Stimulated activated CD4-positive, alpha-beta T cell treated with anti-CD3 and anti-CD28 coated beads, TNF-alpha, amount 100 ng/mL, for 4 hours (primary cell): ENCODE data around the gene NOTCH3.

Experiments
- DNase-seq, 3 experiments: peaks; one replicate each; pipeline ENCODE4 v3.0.0-alpha.2; 2020; ENCODE audit warnings: low read depth in 3 of 3

The NOTCH3 gene

DNA sequence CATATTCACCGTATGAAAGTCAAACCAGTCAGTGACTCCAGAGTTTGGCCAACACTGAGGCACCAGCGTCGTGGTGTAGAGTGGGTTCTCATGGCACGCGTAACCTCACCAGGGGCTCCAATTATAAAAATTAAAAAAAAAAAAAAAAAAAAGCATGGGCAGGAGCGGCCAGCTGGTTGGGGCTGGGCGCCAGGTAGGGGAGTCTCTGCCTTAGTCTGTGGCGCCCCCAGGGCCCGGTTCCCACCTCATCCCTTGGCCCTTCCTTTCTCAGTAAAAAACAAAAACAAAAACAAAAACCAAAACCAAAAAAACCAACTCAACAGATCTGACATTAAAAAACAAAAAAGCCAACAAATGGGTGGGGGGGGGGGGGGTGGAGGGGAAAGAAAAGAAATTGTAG, 36.1 kb upstream of the NOTCH3 start:
- DNase-seq: no peak

DNA sequence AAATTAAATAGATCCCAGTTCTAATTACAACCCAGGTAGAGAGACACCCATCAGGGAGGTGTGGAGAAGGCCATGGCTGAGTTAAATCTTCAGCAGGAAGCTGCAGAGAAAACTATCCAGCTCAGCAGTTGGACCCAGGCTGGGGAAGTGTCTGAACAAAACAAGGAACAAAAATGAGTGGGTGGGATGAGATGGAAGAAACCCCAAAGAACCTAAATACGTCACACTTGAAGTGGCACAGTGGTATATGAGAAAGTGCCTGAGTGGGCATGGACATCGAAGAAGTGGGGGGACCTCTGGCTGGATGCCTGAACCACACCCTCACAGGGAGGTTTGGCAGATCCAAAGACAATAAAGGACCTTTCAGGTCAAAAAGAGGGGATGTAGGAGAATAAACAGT, 35.0 kb upstream of the NOTCH3 start:
- DNase-seq: no peak

- DNase-seq: no peak
Measured at GRCh38 chr19:15234431-15235130, 33.8 kb upstream of the NOTCH3 start.

DNA sequence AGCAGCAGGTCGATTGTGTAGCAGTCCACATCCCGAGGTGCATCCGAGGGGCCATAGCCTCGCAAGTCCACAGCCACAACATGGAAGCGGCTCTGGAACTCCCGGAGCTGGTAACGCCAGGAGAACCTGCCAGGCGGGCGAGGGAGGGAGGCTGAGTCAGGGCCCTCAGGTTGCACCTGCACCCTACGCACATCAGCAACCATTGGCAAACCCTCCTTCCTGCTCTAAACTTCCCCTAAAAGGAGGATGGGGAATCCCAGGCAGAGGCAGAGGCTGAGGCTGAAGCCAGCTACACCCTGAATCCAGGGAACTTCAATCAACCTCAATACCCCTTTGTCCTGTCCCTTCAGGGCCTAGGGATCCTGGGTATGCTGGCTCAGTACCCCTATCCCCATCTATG, 30.5 kb upstream of the NOTCH3 start:
- no peak for DNase-seq

DNA sequence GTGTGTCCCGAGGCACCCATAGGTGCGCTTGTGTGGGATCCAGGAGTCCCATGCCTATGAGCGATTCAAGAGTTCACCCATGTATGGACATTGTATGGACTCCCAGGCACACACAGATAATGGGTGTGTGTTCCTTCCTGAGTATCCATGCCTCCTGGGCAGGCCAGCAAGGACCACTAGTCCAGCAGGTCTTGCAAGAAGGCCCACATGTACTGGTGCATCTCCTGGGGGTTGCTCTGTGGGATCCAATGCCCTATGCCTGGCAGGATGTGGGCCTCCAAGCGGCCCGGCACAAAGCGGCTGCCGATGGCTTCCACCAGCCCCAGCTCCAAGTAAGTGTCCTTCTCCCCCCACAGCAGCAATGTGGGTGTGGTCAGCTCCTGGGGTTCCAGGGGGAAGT, 26.5 kb upstream of the NOTCH3 start:
- no peak for DNase-seq

DNA sequence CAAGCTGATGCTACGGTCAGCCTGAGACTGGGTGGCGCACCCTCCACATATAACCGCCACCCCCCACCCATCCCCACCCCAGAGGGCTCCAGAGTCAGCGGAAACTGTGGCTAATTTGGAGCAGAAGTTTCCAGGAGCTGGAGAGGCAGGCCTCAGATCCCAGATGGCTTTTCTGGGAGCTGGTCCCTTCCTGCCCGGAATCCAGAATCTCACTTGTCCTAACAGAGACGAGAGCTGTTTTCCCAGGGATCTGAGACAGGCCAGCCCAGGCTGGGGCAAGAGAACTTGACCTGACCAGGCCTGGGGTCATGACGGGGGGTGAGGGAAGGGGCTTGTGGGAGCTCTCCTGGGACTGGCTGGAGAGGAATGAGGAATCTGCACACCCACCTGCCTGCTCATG, 25.0 kb upstream of the NOTCH3 start:
- DNase-seq: no peak

- no peak for DNase-seq
Measured at GRCh38 chr19:15223649-15224361, 23.0 kb upstream of the NOTCH3 start.

DNA sequence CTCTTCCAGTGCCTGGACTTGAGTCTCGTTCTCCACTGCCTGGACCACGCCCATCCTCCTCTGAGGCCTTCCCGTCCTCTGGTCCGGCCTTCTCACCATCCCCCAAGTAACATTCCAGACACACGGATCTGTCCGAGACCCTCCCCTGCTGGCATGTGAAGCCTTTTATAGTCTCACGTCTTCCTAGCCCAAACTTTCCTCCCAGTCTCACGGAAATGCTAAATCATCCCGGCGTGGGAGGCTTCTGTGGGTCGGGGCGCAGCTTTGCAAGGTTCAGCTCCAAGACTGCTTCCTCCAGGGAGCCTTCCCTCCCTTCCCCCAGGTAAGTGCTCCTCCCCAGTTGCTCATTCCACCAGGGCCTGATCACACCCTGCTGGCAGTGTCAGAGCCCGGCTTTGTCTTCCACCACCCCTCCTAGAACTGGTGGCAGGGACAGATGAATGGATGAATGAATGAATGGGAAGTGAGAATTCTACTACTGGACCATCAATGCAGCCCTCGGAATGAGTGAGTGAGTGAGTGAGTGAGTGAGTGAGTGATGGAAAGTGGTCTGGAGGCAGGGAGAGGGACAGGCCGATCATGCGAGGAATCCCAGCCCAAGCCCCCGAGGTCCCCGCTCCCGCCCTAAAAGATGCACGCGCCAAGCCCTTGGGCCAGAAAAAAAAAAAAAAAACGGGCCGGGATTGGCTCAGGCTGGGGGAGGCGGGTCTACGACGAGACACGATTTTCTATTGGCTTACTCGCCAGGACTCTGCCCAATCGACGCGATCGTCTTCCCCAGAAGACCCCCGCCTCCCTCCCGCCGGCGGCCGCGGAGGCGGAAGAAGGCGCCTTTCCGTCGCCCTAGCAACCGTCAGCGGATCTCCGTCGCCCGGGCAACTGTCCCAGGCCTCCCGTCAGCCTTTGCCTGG, 22.2 kb upstream of the NOTCH3 start:
- peak; percentile 44 to 61 (median 52) for DNase-seq

GRCh38 chr19:15220833-15221232, 20.0 kb upstream of the NOTCH3 start:
- DNase-seq: no peak

- no peak for DNase-seq
Measured at GRCh38 chr19:15218501-15218900, 17.7 kb upstream of the NOTCH3 start.

DNA sequence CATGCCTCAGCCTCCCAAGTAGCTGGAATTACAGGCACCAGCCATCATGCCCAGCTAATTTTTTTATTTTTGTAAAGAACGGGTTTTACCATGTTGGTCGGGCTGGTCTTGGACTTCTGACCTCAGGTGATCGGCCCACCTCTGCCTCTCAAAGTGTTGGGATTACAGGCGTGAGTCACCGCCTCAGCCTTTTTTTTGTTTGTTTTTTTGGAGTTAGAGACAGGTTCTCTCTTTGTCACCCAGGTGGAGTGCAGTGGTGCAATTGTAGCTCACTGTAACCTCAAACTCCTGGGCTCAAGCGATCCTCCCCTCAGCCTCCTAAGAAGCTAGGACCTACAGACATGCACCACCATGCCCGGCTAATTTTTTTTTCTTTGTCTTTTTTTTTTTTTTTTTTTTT, 15.6 kb upstream of the NOTCH3 start:
- no peak for DNase-seq

- no peak for DNase-seq
Measured at GRCh38 chr19:15213715-15214381, 13.1 kb upstream of the NOTCH3 start.

DNA sequence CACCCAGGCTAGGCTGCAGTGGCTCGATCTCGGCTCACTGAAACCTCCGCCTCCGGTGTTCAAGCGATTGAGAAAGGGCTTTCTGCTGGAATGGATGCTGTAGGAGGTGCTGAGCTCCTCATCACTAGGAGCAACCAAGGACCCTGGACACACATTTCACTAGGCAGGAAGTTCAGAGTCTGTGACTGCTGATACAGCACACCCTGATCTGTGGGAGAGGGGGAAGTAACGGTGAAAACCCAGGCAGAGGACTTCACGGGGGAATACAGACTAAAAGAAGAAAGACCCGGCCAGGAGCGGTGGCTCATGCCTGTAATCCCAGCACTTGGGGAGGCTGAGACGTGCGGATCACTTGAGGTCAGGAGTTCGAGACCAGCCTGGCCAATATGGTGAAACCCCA, 11.9 kb upstream of the NOTCH3 start:
- no peak for DNase-seq

GRCh38 chr19:15210323-15210781, 9.6 kb upstream of the NOTCH3 start:
- no peak for DNase-seq

DNA sequence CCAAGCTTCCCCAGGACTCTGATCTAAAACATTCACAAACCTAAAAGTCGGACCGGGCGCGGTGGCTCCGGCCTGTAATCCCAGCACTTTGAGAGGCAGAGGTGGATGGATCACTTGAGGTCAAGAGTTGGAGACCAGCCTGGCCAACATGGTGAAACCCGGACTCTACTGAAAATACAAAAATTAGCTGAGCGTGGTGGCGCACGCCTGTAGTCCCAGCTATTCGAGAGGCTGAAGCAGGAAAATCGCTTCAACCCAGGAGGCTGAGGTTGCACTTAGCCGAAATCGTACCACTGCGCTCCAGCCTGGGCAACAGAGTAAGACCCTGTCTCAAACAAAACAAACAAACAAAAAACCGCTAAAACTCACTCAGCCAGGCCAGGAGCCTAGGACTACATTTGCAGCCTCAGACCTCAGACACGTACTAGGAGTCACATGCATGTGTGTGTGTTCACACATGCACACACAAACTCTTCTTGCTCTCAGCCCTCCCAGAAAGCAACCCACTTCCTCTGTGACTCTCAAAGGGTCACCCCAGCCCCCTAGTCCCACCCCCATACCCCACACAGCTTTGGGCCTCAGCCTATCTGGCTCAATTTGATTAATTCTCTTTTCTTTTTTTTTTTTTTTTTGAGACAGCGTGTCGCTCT, 704 bp upstream of the NOTCH3 start:
- DNase-seq: no peak

GRCh38 chr19:15199661-15200552, 888 bp downstream of the NOTCH3 start:
- DNase-seq: no peak

- DNase-seq: no peak
Measured at GRCh38 chr19:15198951-15199660, 1.7 kb downstream of the NOTCH3 start.

- no peak for DNase-seq
Measured at GRCh38 chr19:15197942-15198341, 2.9 kb downstream of the NOTCH3 start.

DNA sequence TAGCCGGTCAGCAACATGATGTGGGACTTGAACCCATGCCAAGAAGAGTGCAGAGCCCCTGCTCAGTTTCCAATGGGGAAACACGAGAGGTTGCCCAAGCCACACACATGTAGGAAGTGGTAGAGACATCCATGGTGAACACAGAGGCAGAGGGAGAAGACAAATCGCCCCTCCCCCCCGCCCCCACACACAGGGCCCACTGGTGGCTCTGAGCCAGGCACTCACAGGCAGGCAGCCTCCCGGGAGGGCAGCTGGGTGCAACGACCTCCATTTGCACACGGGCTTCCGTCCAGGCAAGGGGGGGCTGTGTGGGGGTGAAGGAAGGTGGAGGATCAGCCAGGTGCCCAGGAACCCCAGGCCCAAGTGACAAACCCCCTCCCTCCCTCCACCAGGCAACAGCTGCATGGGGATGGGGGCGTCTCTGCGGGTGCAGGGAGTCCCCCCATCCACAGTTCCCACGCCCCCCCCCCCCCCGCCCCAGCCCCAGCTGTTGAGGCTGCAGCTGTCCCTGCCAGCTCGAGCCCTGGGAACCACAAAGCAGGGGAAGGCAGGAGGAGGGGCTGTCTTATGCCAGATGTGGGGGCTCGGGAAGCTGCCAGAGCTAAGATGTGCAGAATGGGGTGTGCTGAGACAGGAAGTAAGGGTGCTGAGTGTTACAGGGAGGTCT, 3.4 kb downstream of the NOTCH3 start:
- DNase-seq: no peak
